COLO829 (cell line): ENCODE data around the gene PKIG.
"Not testable (repeated sequence)": the region's sequence is repeated elsewhere in the genome, so short reads cannot be mapped to it uniquely, and the experiment has no call there.

Source experiments
- DNase-seq: peaks from one replicate; pipeline ENCODE4 v3.0.0; 2012; ENCODE audit warnings: low spot score

The PKIG gene

GRCh38 chr20:44582311-44583025 is at the start of gene PKIG:
TSS of gene PKIG (plus strand) at chr20:44582579. CDS start at chr20:44614557, 31,978 bp downstream.
- peak; percentile 69 for DNase-seq

GRCh38 chr20:44532981-44533331 is 49.4 kb upstream of the PKIG start:
- DNase-seq, result no peak

- no peak for DNase-seq
Observed at GRCh38 chr20:44533928-44534327, 48.5 kb upstream of the PKIG start.

GRCh38 chr20:44536175-44536574 is 46.2 kb upstream of the PKIG start:
- no peak for DNase-seq

GRCh38 chr20:44537993-44538392 is 44.4 kb upstream of the PKIG start:
- DNase-seq, result no peak

- DNase-seq, result no peak
Observed at GRCh38 chr20:44540834-44541233, 41.5 kb upstream of the PKIG start.

- DNase-seq, result no peak
Observed at GRCh38 chr20:44541992-44542391, 40.4 kb upstream of the PKIG start.

GRCh38 chr20:44542890-44543289 is 39.5 kb upstream of the PKIG start:
- DNase-seq, result no peak

- DNase-seq, result no peak
Observed at GRCh38 chr20:44543358-44543757, 39.0 kb upstream of the PKIG start.

- no peak for DNase-seq
Observed at GRCh38 chr20:44544263-44544662, 38.1 kb upstream of the PKIG start.

- no peak for DNase-seq
Observed at GRCh38 chr20:44547419-44547818, 35.0 kb upstream of the PKIG start.

GRCh38 chr20:44549123-44549522 is 33.3 kb upstream of the PKIG start:
- DNase-seq, result no peak

GRCh38 chr20:44552050-44552449 is 30.3 kb upstream of the PKIG start:
- no peak for DNase-seq

- DNase-seq, result no peak
Observed at GRCh38 chr20:44552568-44552949, 29.8 kb upstream of the PKIG start.

- no peak for DNase-seq
Observed at GRCh38 chr20:44552950-44553908, 29.1 kb upstream of the PKIG start.

GRCh38 chr20:44559302-44559701 is 23.1 kb upstream of the PKIG start:
- DNase-seq, result no peak

GRCh38 chr20:44560229-44560628 is 22.1 kb upstream of the PKIG start:
- no peak for DNase-seq

- DNase-seq, result not testable (repeated sequence)
Observed at GRCh38 chr20:44560818-44561217, 21.6 kb upstream of the PKIG start.

GRCh38 chr20:44561876-44562275 is 20.5 kb upstream of the PKIG start:
- no peak for DNase-seq

- no peak for DNase-seq
Observed at GRCh38 chr20:44566018-44566417, 16.4 kb upstream of the PKIG start.

GRCh38 chr20:44566811-44567210 is 15.6 kb upstream of the PKIG start:
- no peak for DNase-seq

- no peak for DNase-seq
Observed at GRCh38 chr20:44570367-44570766, 12.0 kb upstream of the PKIG start.

- no peak for DNase-seq
Observed at GRCh38 chr20:44571362-44571988, 10.9 kb upstream of the PKIG start.
